H1 (cell line): Measurements from ENCODE around the gene HMGB3.

Experiments
- BCL11A ChIP-seq, 2 experiments: IDR thresholded peaks; one replicate each; pipeline ENCODE4 v1.6.1; 2011; ENCODE audit warnings: low read depth in 2 of 2, low read length in 2 of 2, mild to moderate bottlenecking in 2 of 2
- CTCF ChIP-seq, 3 experiments: IDR thresholded peaks; 1 replicate in 2 of 3; 2 replicates in 1 of 3; pipeline versions ENCODE4 v1.5.1 to v1.6.1; 2011; ENCODE audit warnings: low read length in 3 of 3, mild to moderate bottlenecking in 3 of 3, inconsistent platforms in 2 of 3, low read depth in 1 of 3, moderate library complexity in 1 of 3; ENCODE audit not compliant: insufficient read depth in 1 of 3; ENCODE audit errors: control extremely low read depth in 1 of 3
- EP300 ChIP-seq, 2 experiments: IDR thresholded peaks; 1 replicate in 1 of 2; 2 replicates in 1 of 2; pipeline ENCODE4 v1.6.1; 2011 to 2012; ENCODE audit warnings: low read depth in 2 of 2, low read length in 2 of 2, mild to moderate bottlenecking in 2 of 2, borderline replicate concordance in 1 of 2, inconsistent platforms in 1 of 2, moderate library complexity in 1 of 2
- POLR2AphosphoS5 ChIP-seq: IDR thresholded peaks from 2 replicates; pipeline ENCODE4 v1.6.1; 2011; ENCODE audit warnings: low read depth, low read length

GRCh38 chrX:150935467-150935866 lies 47.7 kb upstream of the HMGB3 start:
- TF ChIP-seq EP300 (IDR thresholded peaks at IDR 0.05; ENCODE audit: borderline replicate concordance in 1 of 2, low read depth in 2 of 2, low read length in 2 of 2) (no peak), CTCF (IDR thresholded peaks at IDR 0.05; ENCODE audit: control extremely low read depth in 1 of 3, insufficient read depth in 1 of 3, low read depth in 1 of 3, low read length in 3 of 3) (no peak), BCL11A (IDR thresholded peaks at IDR 0.05; ENCODE audit: low read depth in 2 of 2, low read length in 2 of 2) (no peak), POLR2AphosphoS5 (no peak)
